B cell (primary cell): Measurements from ENCODE around the gene ANKRD61.

Experiments used
- EZH2 ChIP-seq: IDR thresholded peaks from 2 replicates; pipeline ENCODE4 v1.6.1; 2012; ENCODE audit warnings: borderline replicate concordance, low read depth, mild to moderate bottlenecking, moderate library complexity, low read length; ENCODE audit not compliant: insufficient read depth, poor library complexity, severe bottlenecking
- TF ChIP-seq, protein P1 (sequence below): fragments of 200-600 bp; IDR thresholded peaks from one replicate; pipeline ENCODE4 v1.8.0; 2022; ENCODE audit warnings: antibody characterized with exemption, mild to moderate bottlenecking

DNA sequence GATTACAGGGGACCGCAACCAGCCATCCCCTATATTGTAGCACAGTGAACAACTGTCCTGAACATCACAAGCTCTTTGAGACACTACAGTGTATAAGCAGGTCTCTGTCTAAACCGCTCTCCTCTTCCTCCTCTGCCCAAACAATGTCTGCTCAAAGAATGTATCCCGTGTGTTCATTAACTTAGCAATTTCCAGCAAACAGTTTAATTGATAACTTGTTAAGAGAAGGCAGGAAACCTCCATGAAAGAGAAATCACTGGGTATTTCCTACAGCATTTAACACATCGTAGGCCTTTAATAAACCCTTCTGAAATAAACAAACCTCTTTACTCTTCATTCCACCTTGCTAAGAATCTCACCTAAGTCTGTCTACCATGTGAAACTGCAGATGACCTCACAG, 23.8 kb upstream of the ANKRD61 start:
- TF ChIP-seq, protein P1, sequence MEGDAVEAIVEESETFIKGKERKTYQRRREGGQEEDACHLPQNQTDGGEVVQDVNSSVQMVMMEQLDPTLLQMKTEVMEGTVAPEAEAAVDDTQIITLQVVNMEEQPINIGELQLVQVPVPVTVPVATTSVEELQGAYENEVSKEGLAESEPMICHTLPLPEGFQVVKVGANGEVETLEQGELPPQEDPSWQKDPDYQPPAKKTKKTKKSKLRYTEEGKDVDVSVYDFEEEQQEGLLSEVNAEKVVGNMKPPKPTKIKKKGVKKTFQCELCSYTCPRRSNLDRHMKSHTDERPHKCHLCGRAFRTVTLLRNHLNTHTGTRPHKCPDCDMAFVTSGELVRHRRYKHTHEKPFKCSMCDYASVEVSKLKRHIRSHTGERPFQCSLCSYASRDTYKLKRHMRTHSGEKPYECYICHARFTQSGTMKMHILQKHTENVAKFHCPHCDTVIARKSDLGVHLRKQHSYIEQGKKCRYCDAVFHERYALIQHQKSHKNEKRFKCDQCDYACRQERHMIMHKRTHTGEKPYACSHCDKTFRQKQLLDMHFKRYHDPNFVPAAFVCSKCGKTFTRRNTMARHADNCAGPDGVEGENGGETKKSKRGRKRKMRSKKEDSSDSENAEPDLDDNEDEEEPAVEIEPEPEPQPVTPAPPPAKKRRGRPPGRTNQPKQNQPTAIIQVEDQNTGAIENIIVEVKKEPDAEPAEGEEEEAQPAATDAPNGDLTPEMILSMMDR = no peak
- TF ChIP-seq EZH2 = no peak
